Stimulated activated naive CD4-positive, alpha-beta T cell treated with Interleukin-2 at 50 U/mL for 16 hours (primary cell): Measurements from ENCODE around the gene TEKT5.

Experiments used
- DNase-seq: peaks from one replicate; lab custom pipeline; 2025; lab: John Stamatoyannopoulos, UW

TEKT5 gene

GRCh38 chr16:10610499-10611184 lies 84.1 kb downstream of the TEKT5 start:
- no peak for DNase-seq

- no peak for DNase-seq
These were observed 85.3 kb downstream of the TEKT5 start for GRCh38 chr16:10609402-10609774.

- no peak for DNase-seq
These were observed 85.9 kb downstream of the TEKT5 start for GRCh38 chr16:10608687-10609401.

GRCh38 chr16:10607157-10607556 lies 87.6 kb downstream of the TEKT5 start:
- DNase-seq: no peak

DNA sequence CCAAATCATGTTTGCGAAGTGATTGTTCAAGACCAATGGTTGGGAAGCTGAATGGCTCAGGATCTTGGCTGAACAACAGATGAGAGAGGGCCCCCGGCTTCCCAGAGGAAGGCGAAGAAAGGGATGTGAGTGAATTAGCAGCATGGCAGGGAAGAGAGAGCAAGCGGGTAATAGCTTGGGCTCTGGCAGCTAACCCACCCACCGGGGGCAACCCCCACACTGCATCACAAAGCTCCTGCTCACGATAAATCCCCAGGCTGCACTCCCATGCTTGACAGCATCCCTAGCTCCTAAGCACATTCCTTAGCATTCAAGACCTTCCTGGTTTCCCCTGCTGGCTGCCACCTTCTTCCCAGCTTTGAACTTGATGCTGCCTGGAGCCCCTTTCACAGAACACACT lies 88.1 kb downstream of the TEKT5 start:
- no peak for DNase-seq

DNA sequence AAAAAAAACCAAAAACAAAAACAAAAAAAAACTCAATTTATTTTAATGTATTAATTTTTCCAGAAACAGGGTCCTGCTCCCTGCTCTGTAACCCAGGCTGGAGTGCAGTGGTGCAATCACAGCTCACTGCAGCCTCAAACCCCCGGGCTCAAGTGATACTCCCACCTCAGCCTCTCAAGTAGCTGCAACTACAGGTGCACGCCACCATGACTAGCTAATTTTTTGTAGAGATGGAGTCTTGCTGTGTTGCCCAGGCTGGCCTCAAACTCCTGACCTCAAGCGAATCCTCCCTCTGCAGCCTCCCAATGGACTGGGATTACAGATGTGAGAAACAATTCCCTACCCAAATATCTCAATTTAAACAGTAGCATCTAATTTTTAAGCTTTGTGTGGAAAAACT lies 89.1 kb downstream of the TEKT5 start:
- no peak for DNase-seq

DNA sequence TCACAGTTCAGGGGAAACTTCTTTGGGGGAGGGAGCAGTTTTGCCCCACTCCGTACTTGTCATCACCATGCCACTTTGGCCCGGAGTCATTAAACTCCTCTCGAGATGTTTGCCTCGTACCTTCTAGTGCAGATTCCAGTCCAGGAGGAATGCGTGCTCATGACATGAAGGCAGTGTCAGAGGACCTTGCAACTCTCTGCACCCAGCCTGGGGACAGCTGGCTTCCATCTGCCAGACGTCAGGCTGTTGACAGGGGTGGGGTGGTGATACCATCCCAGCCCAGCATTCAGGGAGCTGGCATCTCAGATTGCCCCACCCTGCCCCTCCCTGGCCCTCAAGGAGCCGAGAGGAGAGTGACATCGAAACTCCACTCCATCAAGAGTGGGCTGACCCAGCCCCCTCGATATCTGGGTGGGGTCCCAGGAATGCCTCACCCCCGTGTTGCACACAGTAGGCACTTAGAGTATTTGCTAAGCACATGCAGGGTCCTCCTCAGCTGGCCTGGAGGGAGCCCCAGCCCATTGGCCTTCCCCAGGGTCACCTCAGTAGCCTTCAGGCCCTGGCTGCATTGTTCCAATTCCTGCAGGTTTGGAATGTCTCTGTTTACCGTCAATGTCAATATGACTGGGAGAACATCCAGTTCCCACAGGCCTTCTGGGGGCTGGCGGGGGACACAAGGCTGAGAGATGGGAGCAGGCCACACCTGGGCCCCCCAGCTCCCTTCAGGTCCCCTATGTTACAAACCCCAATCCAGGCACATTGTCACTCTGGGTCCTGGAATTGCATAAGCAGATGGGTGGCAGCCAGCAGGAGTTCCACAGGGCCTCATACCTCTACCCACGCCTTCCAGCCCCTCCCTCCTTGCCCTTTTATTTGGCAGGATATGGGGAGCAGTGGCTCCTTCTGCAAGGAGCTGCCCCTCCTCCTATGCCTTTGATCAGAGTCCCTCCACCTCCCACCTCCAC lies 93.0 kb downstream of the TEKT5 start:
- no peak for DNase-seq

DNA sequence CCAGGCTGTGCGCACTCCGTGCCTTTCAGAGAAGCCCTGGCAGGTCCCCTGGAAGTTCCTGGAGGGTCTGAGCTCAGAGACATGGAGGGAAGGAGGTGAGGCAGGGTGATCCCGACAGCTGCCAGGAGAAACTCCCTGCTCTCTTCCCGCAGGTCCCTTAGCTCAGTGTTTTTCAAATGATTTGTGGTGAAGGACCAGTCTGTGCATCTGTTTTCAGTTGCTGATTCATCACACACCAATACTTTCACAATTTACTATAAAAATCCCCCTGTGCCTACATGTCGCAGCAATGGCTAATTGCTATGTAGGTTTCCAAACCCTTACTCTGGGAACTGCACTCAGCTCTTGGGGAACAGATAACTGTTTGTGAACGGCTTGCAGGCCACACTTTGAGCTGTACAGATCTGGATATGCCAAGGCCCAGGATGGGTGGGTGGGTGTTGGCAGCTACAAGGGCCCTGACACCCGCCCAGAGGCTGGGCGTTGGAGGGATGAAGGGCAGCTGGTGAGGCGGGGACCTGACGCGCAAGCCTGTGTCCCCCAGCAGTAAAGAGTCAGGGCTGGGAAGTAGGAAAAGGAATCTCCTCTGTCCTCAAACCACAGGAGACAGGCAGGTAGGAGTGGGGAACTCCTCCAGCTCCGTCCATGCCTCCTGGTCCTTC lies 93.8 kb downstream of the TEKT5 start:
- DNase-seq: no peak

DNA sequence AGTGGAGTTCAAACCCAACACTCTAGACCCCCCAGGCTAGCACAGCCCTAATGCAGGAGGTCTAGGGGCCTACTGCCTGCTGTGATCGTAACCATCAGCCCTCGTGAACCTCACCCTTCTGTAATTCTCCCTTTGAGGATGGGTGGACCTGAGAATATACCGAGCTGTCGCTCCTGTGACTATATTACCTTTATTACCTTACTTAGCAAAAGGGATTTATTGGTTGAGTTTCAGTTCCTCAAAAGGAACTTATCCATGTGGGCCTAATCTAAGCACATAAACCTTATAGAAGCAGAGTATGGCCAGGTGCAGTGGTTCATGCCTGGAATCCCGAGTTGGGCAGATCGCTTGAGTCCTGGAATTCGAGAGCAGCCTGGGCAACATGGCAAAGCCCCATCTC lies 95.1 kb downstream of the TEKT5 start:
- no peak for DNase-seq

DNA sequence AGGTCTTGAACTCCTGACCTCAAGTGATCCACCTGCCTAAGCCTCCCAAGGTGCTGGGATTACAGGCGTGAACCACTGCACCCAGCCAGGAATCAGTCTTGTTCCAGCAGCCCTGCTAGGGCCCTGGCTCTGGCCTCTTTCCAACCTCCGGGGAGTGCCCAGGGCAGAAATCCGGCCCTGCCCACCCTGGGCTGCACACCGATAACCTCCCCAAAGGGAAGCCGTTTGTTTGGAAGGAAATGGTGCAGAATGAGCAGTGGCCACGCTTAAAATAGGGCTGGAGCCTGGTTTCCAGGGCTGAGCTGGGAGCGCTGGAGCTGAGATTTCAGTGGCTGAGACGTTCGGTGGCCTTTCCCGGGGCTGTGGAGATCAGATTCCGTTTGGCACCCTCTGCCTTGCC lies 96.6 kb downstream of the TEKT5 start:
- no peak for DNase-seq

DNA sequence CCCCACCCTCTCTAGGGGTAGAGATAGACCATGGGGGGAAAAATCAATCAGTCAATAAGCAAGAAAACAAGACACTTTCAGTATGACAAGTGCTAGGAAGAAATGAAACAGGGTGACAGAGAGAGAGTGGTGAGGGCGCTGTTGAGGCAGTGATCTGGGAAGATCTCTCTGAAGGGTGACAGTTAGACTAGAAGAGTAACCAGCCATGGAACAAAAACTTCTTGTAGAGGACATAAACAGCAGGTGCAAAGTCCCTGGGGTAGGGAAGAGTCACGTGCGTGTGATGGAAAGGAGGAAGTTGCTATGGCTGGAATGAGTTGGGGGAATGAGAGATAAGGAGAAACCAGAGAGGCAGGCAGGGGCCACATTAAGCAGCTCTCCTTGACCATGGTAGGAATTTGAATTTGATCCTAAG lies 97.5 kb downstream of the TEKT5 start:
- no peak for DNase-seq

DNA sequence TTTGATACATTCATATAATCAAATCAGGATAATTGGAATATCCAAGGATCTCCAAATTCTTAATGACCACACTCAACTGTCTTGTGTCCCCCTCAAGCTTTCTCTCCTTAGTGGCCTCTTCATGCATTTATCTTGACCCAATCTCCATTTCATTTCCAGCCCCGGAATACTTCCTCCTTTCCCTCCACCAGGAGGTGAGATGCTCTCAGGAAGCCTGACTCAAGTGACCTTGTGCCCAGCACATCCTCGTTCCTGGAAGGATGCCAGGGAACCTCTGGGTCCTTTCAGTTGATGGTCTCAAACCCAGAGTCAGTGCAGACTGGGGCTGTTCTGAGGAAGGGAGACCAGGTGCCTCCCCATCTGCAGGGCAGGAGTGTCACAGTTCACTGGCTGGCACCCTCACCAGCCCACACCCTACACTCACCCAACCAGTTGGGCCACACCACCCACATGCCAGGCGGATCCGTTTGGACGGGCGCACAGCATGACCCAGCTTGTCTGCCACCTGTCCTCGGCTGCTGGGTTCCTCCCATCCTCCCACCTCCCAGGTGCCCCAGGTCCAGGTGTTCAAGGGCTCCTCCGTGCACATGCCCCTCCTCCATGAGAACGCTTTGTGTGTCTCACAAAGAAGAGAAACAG lies 100.3 kb downstream of the TEKT5 start:
- DNase-seq: no peak

DNA sequence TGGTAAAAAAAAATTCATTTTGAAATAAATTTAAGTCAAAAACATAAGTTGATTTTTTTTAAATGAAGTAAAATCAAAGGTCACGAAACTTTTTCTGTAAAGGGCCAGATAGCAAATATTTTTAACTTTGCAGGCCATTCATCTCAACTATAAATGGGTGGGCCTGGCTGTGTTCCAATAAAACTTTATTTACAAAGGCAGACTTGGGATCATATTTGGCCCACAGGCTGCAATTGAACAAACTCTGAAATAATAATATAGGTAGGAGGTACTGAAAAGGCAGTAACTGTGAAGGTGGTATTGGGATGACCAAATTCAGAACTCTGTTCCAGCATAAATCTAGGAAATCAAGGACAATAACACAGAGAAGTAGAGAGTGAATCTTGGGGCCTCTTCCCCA lies 102.1 kb downstream of the TEKT5 start:
- DNase-seq: no peak

- DNase-seq: no peak
These were observed 104.4 kb downstream of the TEKT5 start for GRCh38 chr16:10590342-10590741.

- DNase-seq: no peak
These were observed 105.6 kb downstream of the TEKT5 start for GRCh38 chr16:10589109-10589508.

GRCh38 chr16:10587622-10588021 lies 107.1 kb downstream of the TEKT5 start:
- no peak for DNase-seq

DNA sequence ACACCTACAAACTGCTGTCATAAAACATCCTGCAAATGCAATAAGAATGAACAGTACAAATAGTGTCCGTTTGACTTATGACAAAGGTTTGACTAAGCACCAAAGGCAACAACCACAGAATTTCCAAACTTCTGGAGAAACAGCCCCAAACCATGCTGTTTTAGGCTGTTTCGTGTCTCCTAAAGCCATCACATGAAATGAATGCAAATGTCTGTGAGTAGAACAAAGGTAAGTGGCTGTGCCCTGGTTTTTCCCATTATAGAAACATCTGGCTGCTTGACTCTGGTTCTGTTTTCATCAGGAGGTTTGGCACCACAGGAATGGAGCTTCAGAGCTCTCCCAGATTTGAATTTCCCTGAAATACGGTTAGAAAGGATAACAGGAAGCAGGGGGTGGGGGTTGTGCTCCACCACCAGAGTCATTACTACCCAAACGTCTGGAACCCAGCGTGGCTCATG lies 109.7 kb downstream of the TEKT5 start:
- DNase-seq: no peak

- no peak for DNase-seq
These were observed 111.5 kb downstream of the TEKT5 start for GRCh38 chr16:10583269-10583668.

GRCh38 chr16:10581507-10581906 lies 113.2 kb downstream of the TEKT5 start:
- no peak for DNase-seq

- no peak for DNase-seq
These were observed 113.9 kb downstream of the TEKT5 start for GRCh38 chr16:10580883-10581247.
